ENCODE data around the gene TDRD15.

TDRD15 gene

DNA sequence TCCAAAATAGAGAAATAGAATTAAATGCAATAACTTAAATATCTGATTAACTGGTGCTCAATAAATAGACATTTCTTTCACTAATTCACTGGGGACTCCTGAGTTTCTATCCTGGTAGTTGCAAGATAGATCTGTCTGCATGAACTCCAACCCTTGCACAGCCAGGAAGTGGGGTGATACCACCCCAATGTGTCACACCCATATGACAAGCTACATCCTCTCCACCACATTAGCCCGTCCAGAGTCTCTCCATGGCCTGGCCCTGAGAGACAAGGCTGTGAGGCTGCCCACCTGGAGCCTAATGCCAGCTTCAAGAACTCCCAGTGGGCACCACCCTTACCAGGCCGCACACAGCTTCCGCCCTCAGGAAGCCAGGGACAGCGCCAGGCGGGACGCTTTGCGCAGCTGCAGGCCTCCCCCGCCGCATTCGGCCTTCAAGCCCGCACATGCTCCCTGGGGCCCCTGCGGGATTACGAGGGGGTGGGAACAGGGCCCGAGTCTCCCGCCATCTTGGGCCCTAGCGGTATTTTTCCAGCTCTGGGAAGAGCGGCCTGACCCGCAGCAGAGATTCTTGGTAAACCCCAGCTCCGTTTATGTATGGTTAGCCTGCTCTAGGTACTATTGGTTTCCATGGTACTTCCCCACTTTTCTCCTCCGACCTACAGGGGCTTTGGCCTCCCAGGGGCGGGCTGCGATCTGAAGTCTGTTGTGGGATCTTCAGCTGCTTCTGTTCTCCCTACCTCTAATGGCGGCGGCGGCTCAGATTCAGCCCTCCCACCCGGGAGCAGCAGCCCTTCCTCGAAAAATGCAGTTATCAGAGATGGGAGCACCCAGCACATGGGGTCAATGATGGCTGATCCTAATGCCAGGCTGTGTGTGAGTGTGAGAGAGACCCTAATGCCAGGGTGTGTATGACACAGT lies at the start of gene TDRD15:
Gene TDRD15, plus strand, starts transcription at position 496 of the 921 bp plus-strand sequence. CDS start 13,500 bp downstream, outside the sequence.
- DNase-seq (ENCODE audit: low read depth) = no peak
- no peak within 1 kb of the TSS for H3K4me3 ChIP-seq (ENCODE audit: low read length)
- TF ChIP-seq, protein P1, sequence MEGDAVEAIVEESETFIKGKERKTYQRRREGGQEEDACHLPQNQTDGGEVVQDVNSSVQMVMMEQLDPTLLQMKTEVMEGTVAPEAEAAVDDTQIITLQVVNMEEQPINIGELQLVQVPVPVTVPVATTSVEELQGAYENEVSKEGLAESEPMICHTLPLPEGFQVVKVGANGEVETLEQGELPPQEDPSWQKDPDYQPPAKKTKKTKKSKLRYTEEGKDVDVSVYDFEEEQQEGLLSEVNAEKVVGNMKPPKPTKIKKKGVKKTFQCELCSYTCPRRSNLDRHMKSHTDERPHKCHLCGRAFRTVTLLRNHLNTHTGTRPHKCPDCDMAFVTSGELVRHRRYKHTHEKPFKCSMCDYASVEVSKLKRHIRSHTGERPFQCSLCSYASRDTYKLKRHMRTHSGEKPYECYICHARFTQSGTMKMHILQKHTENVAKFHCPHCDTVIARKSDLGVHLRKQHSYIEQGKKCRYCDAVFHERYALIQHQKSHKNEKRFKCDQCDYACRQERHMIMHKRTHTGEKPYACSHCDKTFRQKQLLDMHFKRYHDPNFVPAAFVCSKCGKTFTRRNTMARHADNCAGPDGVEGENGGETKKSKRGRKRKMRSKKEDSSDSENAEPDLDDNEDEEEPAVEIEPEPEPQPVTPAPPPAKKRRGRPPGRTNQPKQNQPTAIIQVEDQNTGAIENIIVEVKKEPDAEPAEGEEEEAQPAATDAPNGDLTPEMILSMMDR (conservative IDR thresholded peaks at IDR 0.05; ENCODE audit: low read depth, low read length) = no peak

DNA sequence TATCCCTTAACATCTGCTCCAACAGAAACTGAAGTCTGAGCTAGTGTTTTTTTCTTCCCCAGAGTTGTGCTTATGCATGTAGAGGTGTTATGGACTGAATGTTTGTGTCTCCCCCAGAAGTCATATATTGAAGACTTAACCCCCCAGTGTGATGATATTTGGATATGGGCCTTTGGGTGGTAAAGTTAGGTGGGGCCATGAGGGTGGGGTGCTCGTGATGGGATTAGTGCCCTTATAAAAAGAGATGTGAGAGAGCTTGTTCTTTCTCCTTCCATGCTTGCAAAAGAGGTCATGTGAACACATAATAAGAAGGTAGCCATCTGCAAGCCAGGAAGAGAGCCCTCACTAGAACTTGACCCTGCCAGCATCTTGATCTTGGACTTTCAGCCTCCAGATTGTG lies 45.5 kb upstream of the TDRD15 start:
- H3K4me3 ChIP-seq (ENCODE audit: low read length) = no peak overlapping the region
- TF ChIP-seq, protein P1 (conservative IDR thresholded peaks at IDR 0.05; ENCODE audit: low read depth, low read length) = no peak
- no peak for DNase-seq (ENCODE audit: low read depth)

DNA sequence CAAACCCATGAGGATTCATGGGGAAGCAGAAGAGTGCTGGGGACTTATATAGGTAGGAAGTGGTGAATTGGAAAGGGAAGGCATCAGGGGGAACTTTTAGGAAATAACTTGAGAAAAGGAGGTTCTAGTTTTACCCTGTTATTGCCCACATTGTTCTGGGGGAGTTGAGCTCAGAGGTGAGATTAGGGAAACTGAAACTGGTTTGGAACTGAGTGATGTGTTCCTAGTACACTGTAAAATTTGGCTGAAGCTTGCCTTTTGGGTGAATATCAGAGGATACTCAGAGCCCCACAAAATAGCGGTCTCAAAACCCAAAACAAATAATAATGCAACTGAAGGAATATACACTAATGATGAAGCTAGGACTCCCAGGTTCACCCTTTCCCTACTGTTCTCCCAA lies 40.3 kb upstream of the TDRD15 start:
- H3K4me3 ChIP-seq (ENCODE audit: low read length) = no peak overlapping the region
- TF ChIP-seq, protein P1 (conservative IDR thresholded peaks at IDR 0.05; ENCODE audit: low read depth, low read length) = no peak
- no peak for DNase-seq (ENCODE audit: low read depth)

DNA sequence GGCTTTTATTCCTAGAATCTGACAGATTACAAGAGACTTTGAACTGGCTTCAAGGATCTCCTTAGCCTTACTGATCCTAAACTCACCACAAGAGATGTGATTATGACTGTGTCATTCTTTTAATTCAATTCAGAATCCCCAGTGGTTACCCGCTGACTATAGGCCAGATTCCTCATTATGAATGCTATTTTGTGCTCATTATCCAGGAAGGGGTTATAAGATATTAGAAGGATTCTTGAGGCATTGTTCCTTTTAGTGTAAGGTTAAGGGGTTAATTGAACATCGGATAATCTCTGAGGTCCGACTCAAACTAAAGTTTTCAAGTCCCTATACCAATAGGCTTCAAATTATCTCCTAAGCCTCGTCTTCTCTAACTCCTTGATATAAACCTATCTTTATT lies 39.4 kb upstream of the TDRD15 start:
- no peak overlapping the region for H3K4me3 ChIP-seq (ENCODE audit: low read length)
- no peak for DNase-seq (ENCODE audit: low read depth)
- TF ChIP-seq, protein P1 (conservative IDR thresholded peaks at IDR 0.05; ENCODE audit: low read depth, low read length) = no peak

DNA sequence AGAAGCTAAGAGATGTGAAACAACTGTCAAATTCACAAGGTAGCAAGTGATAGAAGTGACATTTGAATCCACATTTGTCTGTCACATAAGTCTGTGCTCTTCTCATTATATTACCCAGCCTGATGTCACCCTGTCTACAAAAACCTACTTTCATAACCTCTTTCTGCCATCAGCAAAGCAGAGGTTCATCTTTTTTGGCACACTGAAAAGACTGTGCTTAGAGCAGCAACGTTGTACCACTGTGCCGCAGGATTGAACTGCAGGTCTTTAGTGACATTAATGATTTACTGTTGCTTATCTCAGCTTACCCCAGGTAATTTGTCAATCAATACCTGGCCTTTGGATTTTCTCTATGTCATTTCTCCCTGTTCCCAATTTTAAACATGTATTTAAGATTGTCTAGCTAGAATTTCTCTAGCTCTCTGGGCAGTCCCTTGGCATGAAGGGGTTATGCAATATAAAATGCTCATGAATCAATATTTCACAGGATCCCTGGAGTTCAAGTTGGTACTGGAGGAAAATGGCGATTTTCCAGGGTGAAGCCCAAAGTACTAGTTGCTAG lies 31.4 kb upstream of the TDRD15 start:
- no peak for DNase-seq (ENCODE audit: low read depth)
- H3K4me3 ChIP-seq (ENCODE audit: low read length) = no peak overlapping the region
- TF ChIP-seq, protein P1 (conservative IDR thresholded peaks at IDR 0.05; ENCODE audit: low read depth, low read length) = no peak

DNA sequence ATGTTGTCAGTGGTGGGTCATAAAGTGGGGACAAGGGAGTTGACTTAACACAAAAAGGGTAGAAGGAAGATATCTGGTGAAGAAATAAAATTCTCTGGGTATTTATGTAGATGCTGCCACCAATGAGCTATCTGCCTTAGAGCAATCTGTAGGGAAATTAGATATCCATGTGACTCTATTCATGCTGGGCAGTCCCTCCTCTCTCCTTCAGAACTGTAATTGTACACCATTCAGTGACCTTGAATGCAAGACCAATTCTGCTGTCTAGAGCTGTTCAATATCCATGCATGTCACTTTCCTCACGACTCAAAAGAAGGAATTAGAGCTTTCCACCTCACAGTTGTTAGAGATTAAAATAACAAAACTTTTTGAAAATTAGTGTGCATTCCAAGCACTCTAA lies 28.6 kb upstream of the TDRD15 start:
- TF ChIP-seq, protein P1 (conservative IDR thresholded peaks at IDR 0.05; ENCODE audit: low read depth, low read length) = no peak
- DNase-seq (ENCODE audit: low read depth) = no peak
- no peak overlapping the region for H3K4me3 ChIP-seq (ENCODE audit: low read length)

DNA sequence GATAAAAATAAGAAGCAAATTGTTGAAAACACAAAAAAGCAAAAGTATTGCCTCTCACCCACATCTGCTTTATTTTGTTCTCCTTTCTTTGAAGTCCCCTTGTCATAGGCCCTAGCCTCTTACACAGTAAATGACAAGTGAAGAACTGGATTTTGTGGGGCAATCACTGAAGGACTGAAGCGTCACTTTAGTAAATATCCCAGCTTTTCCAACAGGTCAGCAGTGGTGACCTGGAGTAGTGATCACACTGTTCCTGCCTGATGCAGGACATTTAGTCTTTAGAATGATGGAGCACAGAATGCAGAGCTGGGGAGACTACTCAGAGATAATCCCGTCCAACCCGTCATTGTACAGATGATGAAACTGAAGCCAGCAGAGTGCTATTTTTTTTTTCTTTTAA lies 28.1 kb upstream of the TDRD15 start:
- TF ChIP-seq, protein P1 (conservative IDR thresholded peaks at IDR 0.05; ENCODE audit: low read depth, low read length) = no peak
- H3K4me3 ChIP-seq (ENCODE audit: low read length) = no peak overlapping the region
- DNase-seq (ENCODE audit: low read depth) = no peak
